ENCODE measurements around the gene MAN1C1.
"Not testable (repeated sequence)": the region's sequence is repeated elsewhere in the genome, so short reads cannot be mapped to it uniquely, and the experiment has no call there.

The MAN1C1 gene

DNA sequence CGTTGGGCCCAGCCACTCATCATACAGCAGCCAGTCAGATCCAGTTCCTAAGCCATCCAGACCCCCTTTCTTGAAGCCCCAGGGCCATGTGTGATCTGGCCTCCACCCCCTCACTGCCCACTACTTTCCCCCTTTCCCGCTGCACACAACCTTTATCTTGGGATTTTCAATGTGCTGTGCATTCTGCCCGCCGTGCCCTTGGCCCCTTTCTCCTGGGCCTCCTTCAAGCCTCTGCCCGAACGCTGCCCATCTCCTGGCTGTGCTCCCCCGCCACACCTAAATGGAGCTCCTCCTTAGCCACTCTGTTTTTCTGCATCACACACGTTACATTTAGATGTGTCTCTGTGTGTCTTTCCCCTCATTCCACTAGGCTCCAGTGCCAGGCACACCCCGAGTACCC lies 116.7 kb downstream of the MAN1C1 start:
- no peak for ATAC-seq
- TF ChIP-seq TOX (CRISPR knock-in tag; IDR thresholded peaks at IDR 0.05; ENCODE audit: borderline replicate concordance) (no peak), ZFP3 (CRISPR knock-in tag; IDR thresholded peaks at IDR 0.05) (no peak), CSDC2 (CRISPR knock-in tag; IDR thresholded peaks at IDR 0.05) (no peak), GLIS3 (CRISPR knock-in tag; IDR thresholded peaks at IDR 0.05) (no peak), ZNF70 (CRISPR knock-in tag; IDR thresholded peaks at IDR 0.05) (no peak), ZNF565 (CRISPR knock-in tag; conservative IDR thresholded peaks at IDR 0.05; ENCODE audit: low read depth) (no peak)
- TF ChIP-seq, protein P1, sequence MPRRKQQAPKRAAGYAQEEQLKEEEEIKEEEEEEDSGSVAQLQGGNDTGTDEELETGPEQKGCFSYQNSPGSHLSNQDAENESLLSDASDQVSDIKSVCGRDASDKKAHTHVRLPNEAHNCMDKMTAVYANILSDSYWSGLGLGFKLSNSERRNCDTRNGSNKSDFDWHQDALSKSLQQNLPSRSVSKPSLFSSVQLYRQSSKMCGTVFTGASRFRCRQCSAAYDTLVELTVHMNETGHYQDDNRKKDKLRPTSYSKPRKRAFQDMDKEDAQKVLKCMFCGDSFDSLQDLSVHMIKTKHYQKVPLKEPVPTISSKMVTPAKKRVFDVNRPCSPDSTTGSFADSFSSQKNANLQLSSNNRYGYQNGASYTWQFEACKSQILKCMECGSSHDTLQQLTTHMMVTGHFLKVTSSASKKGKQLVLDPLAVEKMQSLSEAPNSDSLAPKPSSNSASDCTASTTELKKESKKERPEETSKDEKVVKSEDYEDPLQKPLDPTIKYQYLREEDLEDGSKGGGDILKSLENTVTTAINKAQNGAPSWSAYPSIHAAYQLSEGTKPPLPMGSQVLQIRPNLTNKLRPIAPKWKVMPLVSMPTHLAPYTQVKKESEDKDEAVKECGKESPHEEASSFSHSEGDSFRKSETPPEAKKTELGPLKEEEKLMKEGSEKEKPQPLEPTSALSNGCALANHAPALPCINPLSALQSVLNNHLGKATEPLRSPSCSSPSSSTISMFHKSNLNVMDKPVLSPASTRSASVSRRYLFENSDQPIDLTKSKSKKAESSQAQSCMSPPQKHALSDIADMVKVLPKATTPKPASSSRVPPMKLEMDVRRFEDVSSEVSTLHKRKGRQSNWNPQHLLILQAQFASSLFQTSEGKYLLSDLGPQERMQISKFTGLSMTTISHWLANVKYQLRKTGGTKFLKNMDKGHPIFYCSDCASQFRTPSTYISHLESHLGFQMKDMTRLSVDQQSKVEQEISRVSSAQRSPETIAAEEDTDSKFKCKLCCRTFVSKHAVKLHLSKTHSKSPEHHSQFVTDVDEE (CRISPR knock-in tag; IDR thresholded peaks at IDR 0.05) = no peak
- TF ChIP-seq, protein P2, sequence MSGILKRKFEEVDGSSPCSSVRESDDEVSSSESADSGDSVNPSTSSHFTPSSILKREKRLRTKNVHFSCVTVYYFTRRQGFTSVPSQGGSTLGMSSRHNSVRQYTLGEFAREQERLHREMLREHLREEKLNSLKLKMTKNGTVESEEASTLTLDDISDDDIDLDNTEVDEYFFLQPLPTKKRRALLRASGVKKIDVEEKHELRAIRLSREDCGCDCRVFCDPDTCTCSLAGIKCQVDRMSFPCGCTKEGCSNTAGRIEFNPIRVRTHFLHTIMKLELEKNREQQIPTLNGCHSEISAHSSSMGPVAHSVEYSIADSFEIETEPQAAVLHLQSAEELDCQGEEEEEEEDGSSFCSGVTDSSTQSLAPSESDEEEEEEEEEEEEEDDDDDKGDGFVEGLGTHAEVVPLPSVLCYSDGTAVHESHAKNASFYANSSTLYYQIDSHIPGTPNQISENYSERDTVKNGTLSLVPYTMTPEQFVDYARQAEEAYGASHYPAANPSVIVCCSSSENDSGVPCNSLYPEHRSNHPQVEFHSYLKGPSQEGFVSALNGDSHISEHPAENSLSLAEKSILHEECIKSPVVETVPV (CRISPR knock-in tag; IDR thresholded peaks at IDR 0.05) = no peak

DNA sequence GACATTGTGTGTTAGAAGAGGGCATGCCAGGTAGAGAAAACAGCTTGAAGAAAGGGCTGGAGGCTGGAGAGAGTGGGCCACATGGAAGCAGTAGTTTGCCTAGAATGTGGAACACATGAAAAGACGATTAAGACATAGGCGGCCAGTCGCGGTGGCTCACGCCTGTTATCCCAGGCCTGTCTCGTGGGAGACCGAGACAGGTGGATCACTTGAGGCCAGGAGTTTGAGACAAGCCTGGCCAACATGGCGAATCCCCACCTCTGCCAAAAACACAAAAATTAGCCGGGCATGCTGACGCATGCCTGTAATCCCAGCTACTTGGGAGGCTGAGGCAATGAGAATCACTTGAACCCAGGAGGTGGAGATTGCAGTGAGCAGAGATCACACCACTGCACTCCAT lies 118.4 kb downstream of the MAN1C1 start:
- not testable (repeated sequence) for ATAC-seq

DNA sequence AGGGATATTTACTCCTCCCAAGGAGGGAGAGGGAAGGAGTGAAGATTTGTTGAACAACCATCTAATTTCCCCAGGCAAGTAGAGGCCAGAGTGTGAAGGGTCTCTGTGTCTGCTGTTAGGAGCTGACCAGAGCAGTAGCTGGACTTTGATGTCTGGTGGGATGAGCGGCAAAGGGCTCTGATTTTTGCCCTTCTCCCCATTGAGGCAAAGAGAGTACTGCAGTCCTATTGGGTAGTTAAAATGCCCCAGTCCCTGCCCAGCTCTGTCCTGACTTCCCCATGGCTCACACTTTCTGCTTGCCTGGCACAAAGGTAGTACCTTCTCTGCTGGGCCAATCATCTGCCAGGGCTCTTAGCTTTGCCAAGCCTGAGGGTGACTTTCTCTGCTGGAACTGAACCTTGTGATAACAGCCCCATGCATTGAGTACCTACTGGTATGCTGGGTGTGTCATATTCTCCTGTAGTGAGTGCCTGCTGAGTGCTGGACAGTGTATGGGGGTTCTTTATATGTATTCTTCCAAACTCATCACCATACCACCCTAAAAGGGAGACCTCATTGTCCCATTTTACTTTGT lies 119.5 kb downstream of the MAN1C1 start:
- TF ChIP-seq ISL1 (CRISPR knock-in tag; IDR thresholded peaks at IDR 0.05) = no peak
- TF ChIP-seq ZNF70 (CRISPR knock-in tag; IDR thresholded peaks at IDR 0.05) = no peak
- no peak for TF ChIP-seq ZC3H10 (CRISPR knock-in tag; IDR thresholded peaks at IDR 0.05)
- no peak for TF ChIP-seq SNAI2 (CRISPR knock-in tag; IDR thresholded peaks at IDR 0.05)
- no peak for TF ChIP-seq TOX (CRISPR knock-in tag; IDR thresholded peaks at IDR 0.05; ENCODE audit: borderline replicate concordance)
- no peak for TF ChIP-seq ZNF565 (CRISPR knock-in tag; conservative IDR thresholded peaks at IDR 0.05; ENCODE audit: low read depth)
- no peak for TF ChIP-seq BACH2 (CRISPR knock-in tag; IDR thresholded peaks at IDR 0.05; ENCODE audit: borderline replicate concordance)
- TF ChIP-seq GLIS3 (CRISPR knock-in tag; IDR thresholded peaks at IDR 0.05) = no peak
- TF ChIP-seq ZFP3 (CRISPR knock-in tag; IDR thresholded peaks at IDR 0.05) = no peak
- TF ChIP-seq, protein P2 (CRISPR knock-in tag; IDR thresholded peaks at IDR 0.05) = no peak
- TF ChIP-seq ARNTL (CRISPR knock-in tag; IDR thresholded peaks at IDR 0.05; ENCODE audit: borderline replicate concordance, low read depth) = no peak
- no peak for TF ChIP-seq TCF4 (CRISPR knock-in tag; IDR thresholded peaks at IDR 0.05; ENCODE audit: borderline replicate concordance)
- TF ChIP-seq, protein P3, sequence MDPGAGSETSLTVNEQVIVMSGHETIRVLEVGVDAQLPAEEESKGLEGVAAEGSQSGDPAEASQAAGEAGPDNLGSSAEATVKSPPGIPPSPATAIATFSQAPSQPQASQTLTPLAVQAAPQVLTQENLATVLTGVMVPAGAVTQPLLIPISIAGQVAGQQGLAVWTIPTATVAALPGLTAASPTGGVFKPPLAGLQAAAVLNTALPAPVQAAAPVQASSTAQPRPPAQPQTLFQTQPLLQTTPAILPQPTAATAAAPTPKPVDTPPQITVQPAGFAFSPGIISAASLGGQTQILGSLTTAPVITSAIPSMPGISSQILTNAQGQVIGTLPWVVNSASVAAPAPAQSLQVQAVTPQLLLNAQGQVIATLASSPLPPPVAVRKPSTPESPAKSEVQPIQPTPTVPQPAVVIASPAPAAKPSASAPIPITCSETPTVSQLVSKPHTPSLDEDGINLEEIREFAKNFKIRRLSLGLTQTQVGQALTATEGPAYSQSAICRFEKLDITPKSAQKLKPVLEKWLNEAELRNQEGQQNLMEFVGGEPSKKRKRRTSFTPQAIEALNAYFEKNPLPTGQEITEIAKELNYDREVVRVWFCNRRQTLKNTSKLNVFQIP (CRISPR knock-in tag; IDR thresholded peaks at IDR 0.05; ENCODE audit: borderline replicate concordance, low read depth) = no peak
- TF ChIP-seq OSR1 (CRISPR knock-in tag; IDR thresholded peaks at IDR 0.05) = no peak
- TF ChIP-seq ZFP30 (CRISPR knock-in tag; IDR thresholded peaks at IDR 0.05) = no peak
- no peak for TF ChIP-seq ZNF8 (CRISPR knock-in tag; IDR thresholded peaks at IDR 0.05)
- no peak for TF ChIP-seq PPARA (CRISPR knock-in tag; IDR thresholded peaks at IDR 0.05; ENCODE audit: borderline replicate concordance)
- TF ChIP-seq ESRRG (CRISPR knock-in tag; IDR thresholded peaks at IDR 0.05) = no peak
- TF ChIP-seq CSDC2 (CRISPR knock-in tag; IDR thresholded peaks at IDR 0.05) = no peak
- TF ChIP-seq RARB (CRISPR knock-in tag; IDR thresholded peaks at IDR 0.05) = no peak
- ATAC-seq = no peak

DNA sequence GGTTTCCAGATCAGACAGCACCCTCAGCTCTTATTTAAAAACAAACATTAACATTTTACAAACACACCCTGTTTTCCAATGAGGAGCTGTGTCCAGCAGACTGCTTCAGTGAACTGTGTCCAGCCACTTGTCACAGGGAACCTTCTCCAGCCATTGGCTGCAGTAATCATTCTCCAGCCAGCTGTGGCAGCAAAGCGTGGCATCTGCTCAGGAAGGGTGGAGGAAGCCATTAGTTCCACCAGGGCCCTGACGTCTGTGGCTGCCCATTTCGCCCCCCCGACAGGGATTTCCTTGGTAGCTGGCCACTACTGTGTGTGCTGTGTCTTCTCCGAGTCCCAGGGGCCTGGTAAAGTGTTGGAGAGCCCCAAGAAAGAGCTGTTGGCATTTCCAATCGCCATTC lies 120.5 kb downstream of the MAN1C1 start:
- no peak for ATAC-seq
- TF ChIP-seq, protein P4, sequence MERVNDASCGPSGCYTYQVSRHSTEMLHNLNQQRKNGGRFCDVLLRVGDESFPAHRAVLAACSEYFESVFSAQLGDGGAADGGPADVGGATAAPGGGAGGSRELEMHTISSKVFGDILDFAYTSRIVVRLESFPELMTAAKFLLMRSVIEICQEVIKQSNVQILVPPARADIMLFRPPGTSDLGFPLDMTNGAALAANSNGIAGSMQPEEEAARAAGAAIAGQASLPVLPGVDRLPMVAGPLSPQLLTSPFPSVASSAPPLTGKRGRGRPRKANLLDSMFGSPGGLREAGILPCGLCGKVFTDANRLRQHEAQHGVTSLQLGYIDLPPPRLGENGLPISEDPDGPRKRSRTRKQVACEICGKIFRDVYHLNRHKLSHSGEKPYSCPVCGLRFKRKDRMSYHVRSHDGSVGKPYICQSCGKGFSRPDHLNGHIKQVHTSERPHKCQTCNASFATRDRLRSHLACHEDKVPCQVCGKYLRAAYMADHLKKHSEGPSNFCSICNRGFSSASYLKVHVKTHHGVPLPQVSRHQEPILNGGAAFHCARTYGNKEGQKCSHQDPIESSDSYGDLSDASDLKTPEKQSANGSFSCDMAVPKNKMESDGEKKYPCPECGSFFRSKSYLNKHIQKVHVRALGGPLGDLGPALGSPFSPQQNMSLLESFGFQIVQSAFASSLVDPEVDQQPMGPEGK (CRISPR knock-in tag; IDR thresholded peaks at IDR 0.05; ENCODE audit: borderline replicate concordance) = no peak
- TF ChIP-seq, protein P5, sequence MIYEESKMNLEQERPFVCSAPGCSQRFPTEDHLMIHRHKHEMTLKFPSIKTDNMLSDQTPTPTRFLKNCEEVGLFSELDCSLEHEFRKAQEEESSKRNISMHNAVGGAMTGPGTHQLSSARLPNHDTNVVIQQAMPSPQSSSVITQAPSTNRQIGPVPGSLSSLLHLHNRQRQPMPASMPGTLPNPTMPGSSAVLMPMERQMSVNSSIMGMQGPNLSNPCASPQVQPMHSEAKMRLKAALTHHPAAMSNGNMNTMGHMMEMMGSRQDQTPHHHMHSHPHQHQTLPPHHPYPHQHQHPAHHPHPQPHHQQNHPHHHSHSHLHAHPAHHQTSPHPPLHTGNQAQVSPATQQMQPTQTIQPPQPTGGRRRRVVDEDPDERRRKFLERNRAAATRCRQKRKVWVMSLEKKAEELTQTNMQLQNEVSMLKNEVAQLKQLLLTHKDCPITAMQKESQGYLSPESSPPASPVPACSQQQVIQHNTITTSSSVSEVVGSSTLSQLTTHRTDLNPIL (CRISPR knock-in tag; IDR thresholded peaks at IDR 0.05; ENCODE audit: low read depth) = no peak
- TF ChIP-seq ZNF8 (CRISPR knock-in tag; IDR thresholded peaks at IDR 0.05) = no peak
- TF ChIP-seq ISL1 (CRISPR knock-in tag; IDR thresholded peaks at IDR 0.05) = no peak
- TF ChIP-seq, protein P3 (CRISPR knock-in tag; IDR thresholded peaks at IDR 0.05; ENCODE audit: borderline replicate concordance, low read depth) = no peak
- TF ChIP-seq ZNF565 (CRISPR knock-in tag; conservative IDR thresholded peaks at IDR 0.05; ENCODE audit: low read depth) = no peak

All from SK-N-SH treated with all-trans-retinoic acid at 6 μM for 48 hours (cell line).